GM23338 (cell line): ENCODE data around the gene CLDN16.

Experiments used
- CREB1 ChIP-seq: fragments of 250-450 bp; sonication (Bioruptor Pico); IDR thresholded peaks from 2 replicates; pipeline ENCODE4 v1.5.0; 2020; ENCODE audit warnings: low read depth, mild to moderate bottlenecking, moderate library complexity
- CTCF ChIP-seq, 2 experiments: fragments of 200-600 bp in 1 of 2; sonication (generic) in 1 of 2; conservative IDR thresholded peaks; 2 replicates each; pipeline versions ENCODE4 v1.5.1 to v1.6.1; 2016 to 2017; ENCODE audit warnings: antibody characterized with exemption in 2 of 2, low read depth in 2 of 2, mild to moderate bottlenecking in 2 of 2, moderate library complexity in 1 of 2
- ETS1 ChIP-seq: IDR thresholded peaks from 2 replicates; pipeline ENCODE4 v1.6.1; 2016; ENCODE audit warnings: antibody characterized with exemption
- EZH2 ChIP-seq: fragments of 200-600 bp; sonication (generic); IDR thresholded peaks from one replicate; pipeline ENCODE4 v1.8.0; 2017; ENCODE audit warnings: antibody characterized with exemption, mild to moderate bottlenecking, low read depth; ENCODE audit not compliant: unreplicated experiment
- EZH2phosphoT487 ChIP-seq: fragments of 200-600 bp; sonication (generic); IDR thresholded peaks from one replicate; pipeline ENCODE4 v1.8.1; 2018; ENCODE audit warnings: antibody characterized with exemption; ENCODE audit not compliant: unreplicated experiment
- JUNB ChIP-seq: IDR thresholded peaks from one replicate; pipeline ENCODE4 v1.6.1; 2016; ENCODE audit warnings: antibody characterized with exemption; ENCODE audit not compliant: unreplicated experiment
- NANOG ChIP-seq: IDR thresholded peaks from 2 replicates; pipeline ENCODE4 v1.6.1; 2016; ENCODE audit warnings: antibody characterized with exemption, borderline replicate concordance
- POLR2AphosphoS5 ChIP-seq: IDR thresholded peaks from 2 replicates; pipeline ENCODE4 v1.6.1; 2016; ENCODE audit warnings: antibody characterized with exemption, low read depth
- REST ChIP-seq: IDR thresholded peaks from one replicate; pipeline ENCODE4 v1.6.1; 2018; ENCODE audit warnings: antibody characterized with exemption; ENCODE audit not compliant: unreplicated experiment
- STAT1 ChIP-seq: IDR thresholded peaks from one replicate; pipeline ENCODE4 v1.6.1; 2016; ENCODE audit warnings: antibody characterized with exemption; ENCODE audit not compliant: unreplicated experiment
- ZNF331 ChIP-seq: fragments of 250-450 bp; sonication (Bioruptor Pico); IDR thresholded peaks from 2 replicates; pipeline ENCODE4 v1.5.0; 2020; ENCODE audit warnings: low read depth, mild to moderate bottlenecking, moderate library complexity
- ZNF462 ChIP-seq: fragments of 250-450 bp; sonication (Bioruptor Pico); IDR thresholded peaks from 2 replicates; pipeline ENCODE4 v1.5.0; 2020; ENCODE audit warnings: mild to moderate bottlenecking, moderate library complexity

- no peak for TF ChIP-seq CTCF (conservative IDR thresholded peaks at IDR 0.05; ENCODE audit: low read depth in 2 of 2)
- no peak for TF ChIP-seq ETS1
- no peak for TF ChIP-seq POLR2AphosphoS5
- no peak for TF ChIP-seq EZH2
- no peak for TF ChIP-seq CREB1 (CRISPR knock-in tag)
- no peak for TF ChIP-seq JUNB
- TF ChIP-seq REST: no peak
- no peak for TF ChIP-seq ZNF462 (CRISPR knock-in tag)
- TF ChIP-seq EZH2phosphoT487: no peak
- TF ChIP-seq STAT1: no peak
- TF ChIP-seq NANOG: no peak
- no peak for TF ChIP-seq ZNF331 (CRISPR knock-in tag)
Measured at GRCh38 chr3:190382082-190382481, 5.9 kb upstream of the CLDN16 start.
